ENCODE data around the gene HLX.

Gene HLX

GRCh38 chr1:220880726-220881506 is 1.7 kb downstream of the HLX start:
- no peak for DNase-seq (ENCODE audit: low read depth in 2 of 3, low spot score in 1 of 3)

DNA sequence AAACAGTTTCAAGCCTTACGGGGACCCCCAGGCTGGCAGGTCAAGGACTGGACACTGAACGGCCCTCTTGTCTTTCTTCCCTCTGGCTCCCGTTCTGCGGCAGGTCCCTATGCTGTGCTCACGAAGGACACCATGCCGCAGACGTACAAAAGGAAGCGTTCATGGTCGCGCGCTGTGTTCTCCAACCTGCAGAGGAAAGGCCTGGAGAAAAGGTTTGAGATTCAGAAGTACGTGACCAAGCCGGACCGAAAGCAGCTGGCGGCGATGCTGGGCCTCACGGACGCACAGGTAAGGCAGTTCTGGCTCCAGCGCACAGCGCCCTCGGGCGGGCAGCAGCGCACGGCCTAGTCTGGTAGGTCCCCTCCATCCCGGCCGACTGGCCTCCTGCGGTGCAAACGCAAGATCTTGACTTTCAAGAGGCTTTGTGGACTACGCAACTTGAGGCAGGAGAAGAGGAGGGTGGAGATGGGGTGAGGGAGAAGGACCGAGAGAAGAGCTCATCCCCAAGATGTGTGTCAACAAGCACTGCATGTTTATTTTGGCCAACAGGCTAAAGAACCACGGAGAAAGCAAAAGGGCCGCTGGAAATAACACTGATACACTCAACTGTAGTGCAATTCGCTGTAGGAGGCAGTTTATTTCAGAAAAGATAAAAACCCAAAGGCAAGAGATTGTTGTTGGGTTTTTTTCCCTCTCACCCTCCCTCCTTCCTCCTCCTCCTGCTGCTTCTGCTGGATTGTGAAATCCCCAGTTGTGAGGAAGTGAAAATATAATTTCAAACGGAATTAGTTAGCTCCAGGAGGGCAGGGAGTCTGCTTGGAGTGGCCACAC is 3.0 kb downstream of the HLX start:
- DNase-seq (ENCODE audit: low read depth in 2 of 3, low spot score in 1 of 3) = no peak

GRCh38 chr1:220884109-220884980 is 5.1 kb downstream of the HLX start:
- DNase-seq (ENCODE audit: low read depth in 2 of 3, low spot score in 1 of 3) = no peak

DNA sequence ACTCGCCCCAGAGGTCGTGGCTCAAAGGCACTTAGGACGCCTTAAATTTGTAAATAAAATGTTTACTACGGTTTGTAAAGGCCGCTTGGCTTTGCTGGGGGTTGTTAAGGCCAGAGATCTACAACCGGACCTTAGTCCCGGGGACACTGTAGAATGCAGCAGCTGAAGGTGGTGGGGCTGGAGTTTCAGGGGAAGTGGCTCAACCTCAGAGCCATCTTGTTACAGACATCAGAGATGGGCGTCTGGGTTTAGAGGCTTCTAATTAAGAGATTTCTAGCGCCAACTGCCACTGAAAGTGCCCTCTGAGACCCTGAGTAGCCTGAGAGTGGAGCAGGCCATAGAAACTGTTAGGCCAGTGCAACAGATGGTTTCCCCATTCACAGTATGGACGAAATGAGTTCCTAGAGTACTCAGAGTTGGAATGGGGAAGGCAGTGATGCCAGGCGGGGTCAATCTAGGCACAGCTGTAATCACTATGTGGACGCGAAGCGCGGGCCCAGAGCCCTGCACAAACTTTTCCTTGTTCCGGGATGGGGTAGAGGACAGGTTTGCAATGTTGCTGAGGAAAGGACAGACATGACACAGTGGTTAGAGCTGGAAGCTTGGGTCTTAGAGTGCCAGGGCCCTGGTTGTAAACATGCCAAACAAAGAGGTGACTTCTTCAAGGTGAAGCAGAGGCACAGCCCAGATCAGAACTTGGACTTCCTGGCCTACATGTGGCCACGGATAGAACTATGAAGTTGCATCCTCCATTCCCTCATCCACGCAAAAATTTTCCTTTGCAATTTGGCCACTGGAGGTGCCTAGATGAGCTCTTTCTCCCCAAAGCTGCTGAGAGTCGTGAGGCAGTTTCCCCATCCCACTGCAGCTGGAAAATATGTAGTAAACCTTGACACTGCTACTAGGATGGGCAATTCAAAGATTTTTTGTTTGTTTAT is 6.0 kb downstream of the HLX start:
- no peak for DNase-seq (ENCODE audit: low read depth in 2 of 3, low spot score in 1 of 3)

GRCh38 chr1:220885971-220886370 is 6.7 kb downstream of the HLX start:
- no peak for DNase-seq (ENCODE audit: low read depth in 2 of 3, low spot score in 1 of 3)

GRCh38 chr1:220886470-220887201 is 7.4 kb downstream of the HLX start:
- DNase-seq (ENCODE audit: low read depth in 2 of 3, low spot score in 1 of 3) = no peak

DNA sequence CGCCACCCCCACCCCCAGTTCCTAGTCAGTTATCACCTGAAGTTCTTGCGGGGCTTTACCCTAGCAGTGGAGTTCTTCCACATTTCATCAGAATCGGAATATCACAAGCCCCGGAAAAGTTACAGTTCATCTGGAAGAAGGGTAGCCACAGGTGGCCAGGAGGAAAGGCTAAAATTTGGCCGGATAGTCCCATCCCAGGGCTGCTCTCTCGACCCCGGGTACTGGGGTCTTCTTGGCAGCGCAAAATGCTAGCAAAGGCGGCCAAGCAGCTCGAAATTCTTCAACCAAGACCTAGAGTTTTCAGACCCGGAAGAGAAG is 7.9 kb downstream of the HLX start:
- no peak for DNase-seq (ENCODE audit: low read depth in 2 of 3, low spot score in 1 of 3)

GRCh38 chr1:220887520-220888416 is 8.5 kb downstream of the HLX start:
- DNase-seq (ENCODE audit: low read depth in 2 of 3, low spot score in 1 of 3) = no peak

- no peak for DNase-seq (ENCODE audit: low read depth in 2 of 3, low spot score in 1 of 3)
Observed at GRCh38 chr1:220888417-220888986, 9.3 kb downstream of the HLX start.

DNA sequence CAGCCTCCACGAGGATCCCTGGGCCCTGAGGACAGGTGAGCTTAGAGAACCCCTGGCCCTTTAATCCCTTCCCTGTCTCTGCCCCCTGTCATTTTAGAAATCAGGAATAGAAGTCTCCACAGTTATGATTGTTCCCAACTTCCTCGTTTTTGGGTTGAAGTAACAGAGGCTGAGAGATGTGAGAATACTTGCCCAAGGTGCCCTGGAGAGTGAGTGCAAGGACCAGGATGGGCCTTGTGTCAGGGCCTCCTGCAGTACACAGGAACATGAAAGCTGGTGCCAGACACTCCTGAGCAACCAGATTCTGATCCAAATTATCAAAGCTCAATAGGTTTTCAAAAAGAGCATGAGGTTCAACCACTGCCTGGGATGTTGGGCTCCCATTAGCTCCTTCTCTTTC is 10.1 kb downstream of the HLX start:
- DNase-seq (ENCODE audit: low read depth in 2 of 3, low spot score in 1 of 3) = no peak

DNA sequence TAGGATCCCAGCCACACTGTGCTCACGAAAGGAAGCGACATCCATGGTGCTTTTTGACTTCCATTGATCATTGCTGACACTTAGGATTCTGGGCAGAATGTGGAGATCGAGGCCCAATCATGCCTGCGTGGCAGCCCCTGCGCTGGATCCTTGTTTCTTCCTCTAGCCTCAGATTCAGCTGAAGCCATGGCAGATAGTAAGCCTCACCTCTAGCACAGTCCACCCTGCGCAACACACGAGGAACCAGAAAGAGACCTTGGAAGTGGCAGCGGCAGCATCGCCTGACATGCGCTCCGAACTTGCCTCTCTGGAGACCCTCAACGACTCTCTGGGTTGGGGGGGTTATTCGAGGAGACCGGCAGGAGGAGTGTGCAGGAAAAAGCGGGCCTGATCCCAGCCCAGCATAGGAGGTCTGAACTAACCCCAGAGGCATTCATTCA is 10.6 kb downstream of the HLX start:
- no peak for DNase-seq (ENCODE audit: low read depth in 2 of 3, low spot score in 1 of 3)

GRCh38 chr1:220890602-220891001 is 11.4 kb downstream of the HLX start:
- DNase-seq (ENCODE audit: low read depth in 2 of 3, low spot score in 1 of 3) = no peak

DNA sequence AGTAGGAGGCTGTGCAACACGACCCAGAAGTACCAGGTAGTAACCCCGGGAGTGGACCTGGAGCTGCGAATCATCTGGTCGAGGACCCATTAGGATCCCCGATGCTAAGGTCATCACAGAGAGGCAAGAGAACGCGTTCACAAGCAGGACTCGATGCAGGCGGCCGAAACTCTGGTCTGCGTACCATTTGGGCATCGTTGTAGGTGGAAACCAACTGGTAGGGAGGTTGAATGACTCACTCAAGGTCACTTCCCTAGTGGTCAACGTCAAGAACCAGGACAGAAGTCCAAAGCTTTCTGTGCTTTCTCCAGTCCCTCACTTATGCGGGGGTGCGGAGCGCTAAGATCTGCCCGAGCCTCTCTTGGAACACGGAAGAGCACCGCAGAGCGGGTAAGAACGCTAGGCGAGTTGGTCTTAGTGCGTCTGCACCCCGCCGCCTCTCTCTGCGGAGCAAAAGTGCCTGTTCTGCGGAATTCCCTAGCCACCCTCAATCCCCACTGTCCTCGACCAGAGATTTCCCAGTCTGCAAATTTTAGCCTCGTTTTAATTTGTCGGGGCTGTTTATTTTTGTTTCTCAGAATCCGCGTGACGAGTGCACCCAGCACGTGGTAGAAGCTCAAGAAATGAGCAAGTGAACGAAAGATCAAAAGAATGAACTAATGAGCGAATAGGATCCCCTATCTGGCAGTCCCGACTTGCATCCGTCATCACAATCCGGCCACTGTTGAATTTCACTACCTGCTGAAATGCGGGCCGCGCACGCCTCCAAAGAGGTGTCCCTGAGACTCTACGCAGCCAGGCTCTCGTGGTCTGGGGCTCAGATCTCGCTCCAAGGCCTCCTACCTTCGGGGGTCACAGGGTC is 12.2 kb downstream of the HLX start:
- no peak for DNase-seq (ENCODE audit: low read depth in 2 of 3, low spot score in 1 of 3)

DNA sequence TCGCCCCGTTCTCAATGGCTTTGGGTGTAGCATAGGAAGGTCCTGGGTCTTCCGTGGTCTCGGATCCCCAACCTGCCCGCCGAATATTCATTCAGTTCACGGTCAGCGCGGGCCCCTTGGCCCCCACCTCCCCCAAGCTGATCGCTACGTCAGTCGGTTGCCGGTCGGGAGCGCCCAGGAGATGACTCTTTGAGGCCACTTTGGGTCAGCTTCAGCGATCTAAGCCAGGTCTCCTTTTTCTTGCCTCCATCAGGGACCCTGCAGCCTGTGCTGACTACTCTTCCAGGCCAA is 12.8 kb downstream of the HLX start:
- DNase-seq (ENCODE audit: low read depth in 2 of 3, low spot score in 1 of 3) = no peak

GRCh38 chr1:220892997-220893700 is 13.9 kb downstream of the HLX start:
- no peak for DNase-seq (ENCODE audit: low read depth in 2 of 3, low spot score in 1 of 3)

GRCh38 chr1:220893701-220894024 is 14.4 kb downstream of the HLX start:
- DNase-seq (ENCODE audit: low read depth in 2 of 3, low spot score in 1 of 3) = no peak
